Activated T-helper 1 cell treated with anti-CD3 and anti-CD28 coated beads, Interleukin-12 subunit alpha, Interleukin-12 subunit beta, Interleukin-2, Interleukin-4 antibody, amounts not matched to agents 30 ng/mL and 10 ng/mL and 1 ng/mL, durations not matched to agents 14 hours and 24 hours and 36 hours (primary cell): ENCODE measurements around the gene SNX19. TPM values are rescaled to one million over a fixed set of nuclear protein-coding genes. Genes with fewer than 3 reads are reported as not detected.

Experiments used
- DNase-seq: peaks from one replicate; pipeline ENCODE4 v3.0.0; 2021; ENCODE audit warnings: low spot score
- H3K27ac Mint-ChIP-seq: one replicate; pipeline ENCODE4 v1.8.0; 2021; ENCODE audit warnings: mild to moderate bottlenecking, mixed read lengths
- H3K27me3 Mint-ChIP-seq: one replicate; pipeline ENCODE4 v1.8.0; 2022; ENCODE audit warnings: mild to moderate bottlenecking, moderate library complexity, mixed read lengths; ENCODE audit not compliant: insufficient read depth
- H3K36me3 Mint-ChIP-seq: one replicate; pipeline ENCODE4 v1.8.0; 2021; ENCODE audit warnings: low read depth, mixed read lengths
- H3K4me1 Mint-ChIP-seq: one replicate; pipeline ENCODE4 v1.8.0; 2021; ENCODE audit warnings: low read depth, mixed read lengths
- H3K4me3 Mint-ChIP-seq: one replicate; pipeline ENCODE4 v1.8.0; 2021; ENCODE audit warnings: mild to moderate bottlenecking, moderate library complexity, mixed read lengths
- H3K9me3 Mint-ChIP-seq: one replicate; pipeline ENCODE4 v1.8.0; 2021; ENCODE audit warnings: mixed read lengths
- intact Hi-C: fragments of 100-400 bp; cut with micrococcal nuclease; formaldehyde crosslinking; loops from one replicate; pipeline ENCODE4 v1.15.1; 2024
- total RNA-seq: library from RNA; stranded (reverse); gene quantifications from 2 replicates; pipeline ENCODE4 v1.2.3, GENCODE V29; 2022

SNX19 gene
- total RNA-seq, 1 donor from 2014 or later = 58.5 TPM

DNA sequence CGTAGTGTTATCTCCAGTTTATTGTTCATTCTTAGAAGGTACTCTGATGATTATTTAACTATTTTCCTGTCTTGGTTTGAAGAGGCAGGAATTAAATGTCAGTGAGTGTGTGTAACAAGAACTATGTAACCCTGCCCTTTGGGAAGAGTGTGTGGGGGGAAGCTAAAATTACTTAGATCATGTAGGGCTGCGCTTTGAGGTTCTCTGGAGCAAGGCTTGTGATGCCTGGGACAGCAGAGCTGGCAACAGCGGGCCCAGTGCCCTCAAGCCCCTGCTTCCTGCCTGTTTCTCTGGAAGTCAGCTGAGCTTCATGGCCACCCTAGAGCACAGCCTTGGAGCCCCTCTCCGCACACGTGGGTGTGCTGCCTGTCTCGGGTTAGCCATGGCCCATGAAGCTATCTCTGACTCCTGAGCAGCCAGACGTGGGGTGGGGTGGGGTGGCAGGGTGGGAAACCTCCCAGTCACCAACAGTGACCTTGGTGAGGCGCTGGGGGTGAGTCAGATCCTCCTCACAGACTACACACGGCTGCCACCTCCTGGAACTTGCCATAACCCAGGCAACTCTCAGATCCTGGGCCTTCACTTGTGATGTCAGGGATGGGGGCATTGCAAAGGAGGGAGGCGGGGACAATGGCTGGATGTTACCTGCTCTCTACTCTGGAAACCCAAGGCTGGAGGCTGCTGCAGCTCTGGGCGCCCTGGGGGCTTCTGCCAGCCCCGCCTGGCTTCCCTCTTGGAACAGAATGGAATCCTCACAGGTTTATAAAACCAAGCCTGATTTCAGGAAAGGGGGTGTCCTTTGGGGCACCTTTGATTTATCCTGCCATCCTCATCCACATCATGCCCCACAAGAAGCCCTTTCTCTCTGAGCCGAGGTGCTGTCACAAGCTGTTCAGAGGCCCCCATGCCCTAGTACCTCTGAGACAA, 88.6 kb downstream of the SNX19 start:
- H3K27ac Mint-ChIP-seq = no peak overlapping the region
- H3K4me1 Mint-ChIP-seq = no peaks in the 10 kb centered on the region
- no peak for DNase-seq

DNA sequence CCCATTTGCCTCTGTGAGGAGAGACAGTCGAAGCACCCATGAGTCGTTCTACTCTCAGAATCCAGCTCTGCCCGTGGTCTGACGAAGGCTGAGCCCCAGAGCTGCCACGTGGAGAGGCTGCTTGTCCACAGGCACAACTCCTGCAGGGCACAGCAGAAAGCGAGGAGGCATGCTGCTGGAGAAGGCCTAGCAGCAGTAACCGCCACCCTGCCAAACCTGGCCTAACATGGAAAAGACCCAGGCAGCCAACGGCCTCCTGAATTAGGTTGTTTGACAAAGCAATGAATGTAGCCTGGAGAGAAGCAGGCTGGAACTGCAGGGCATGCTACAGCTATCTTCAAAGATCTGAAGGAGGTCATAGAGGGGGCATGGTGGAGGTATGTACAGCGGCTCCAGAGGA, 89.7 kb downstream of the SNX19 start:
- no peak for DNase-seq
- H3K4me3 Mint-ChIP-seq = no peak overlapping the region
- H3K9me3 Mint-ChIP-seq = no peaks in the 10 kb centered on the region
- H3K4me1 Mint-ChIP-seq = no peaks in the 10 kb centered on the region
- intact Hi-C loops = no loop called here
- H3K36me3 Mint-ChIP-seq = no peaks in the 10 kb centered on the region
- H3K27me3 Mint-ChIP-seq = peaks cover 3% of the 10 kb centered on the region
- no peak overlapping the region for H3K27ac Mint-ChIP-seq

More for the DNA sequence above, 88.6 kb downstream of the SNX19 start:
- intact Hi-C loops = no loop called here
- Mint-ChIP-seq H3K27me3 (peaks cover 2% of the 10 kb centered on the region), H3K36me3 (no peaks in the 10 kb centered on the region), H3K4me3 (no peak overlapping the region), H3K9me3 (no peaks in the 10 kb centered on the region)

DNA sequence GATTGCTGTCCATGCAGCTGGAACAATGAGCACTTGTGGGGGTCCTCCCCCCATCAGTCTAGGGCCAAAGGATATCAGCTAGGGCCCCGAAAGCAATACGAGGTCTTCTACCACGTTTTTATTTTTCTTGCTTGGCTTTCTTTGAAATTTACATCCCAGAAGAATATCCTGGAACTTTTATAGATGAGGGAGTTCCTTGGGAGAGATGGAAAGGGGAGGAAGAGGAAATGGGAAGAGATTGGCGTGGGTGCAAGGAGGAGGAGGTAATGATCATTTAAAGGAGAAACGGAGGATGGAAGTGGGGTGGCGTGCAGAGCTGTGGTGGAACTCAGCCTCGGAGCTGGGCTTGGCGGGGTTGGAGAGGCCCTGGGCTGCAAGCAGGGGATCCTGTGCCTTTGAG, 90.3 kb downstream of the SNX19 start:
- H3K27ac Mint-ChIP-seq = no peak overlapping the region
- H3K9me3 Mint-ChIP-seq = no peaks in the 10 kb centered on the region
- no peak overlapping the region for H3K4me3 Mint-ChIP-seq
- no peaks in the 10 kb centered on the region for H3K36me3 Mint-ChIP-seq
- no peaks in the 10 kb centered on the region for H3K4me1 Mint-ChIP-seq
- intact Hi-C loops = no loop called here
- DNase-seq = no peak
- H3K27me3 Mint-ChIP-seq = peaks cover 8% of the 10 kb centered on the region

DNA sequence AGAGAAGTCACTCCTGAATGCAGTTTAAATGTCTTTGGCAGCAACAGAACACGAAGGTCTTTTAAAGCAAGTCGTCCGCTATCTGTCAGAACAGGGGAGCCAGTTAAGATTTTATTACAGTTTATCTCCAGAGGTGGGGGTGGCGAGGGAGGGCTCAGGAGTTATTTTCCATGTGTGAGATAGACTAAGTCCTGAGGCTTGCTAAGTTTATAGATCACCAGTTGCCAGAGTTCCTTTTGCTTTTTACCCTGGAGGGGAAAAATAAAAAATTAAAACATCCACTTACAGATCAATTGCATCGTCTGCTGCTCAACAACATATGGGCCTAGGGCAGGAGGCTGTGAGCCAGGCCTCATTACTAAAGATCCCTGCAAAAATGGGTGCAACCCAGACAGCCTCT, 90.7 kb downstream of the SNX19 start:
- Mint-ChIP-seq H3K27me3 (peaks cover 8% of the 10 kb centered on the region), H3K4me3 (no peak overlapping the region), H3K36me3 (no peaks in the 10 kb centered on the region), H3K9me3 (no peaks in the 10 kb centered on the region), H3K27ac (no peak overlapping the region), H3K4me1 (no peaks in the 10 kb centered on the region)
- intact Hi-C loops = no loop called here
- DNase-seq = no peak
